Tibial nerve (tissue), 4 donors: Measurements from ENCODE around the gene ITCH. TPM values are rescaled to one million over a fixed set of nuclear protein-coding genes. Genes with fewer than 3 reads are reported as not detected.
"Not testable (repeated sequence)": the region's sequence is repeated elsewhere in the genome, so short reads cannot be mapped to it uniquely, and the experiment has no call there.

Experiments
- DNase-seq, 2 donors: peaks; one replicate each; pipeline ENCODE4 v3.0.0-alpha.2; 2019; ENCODE audit warnings: low spot score in 2 of 2
- H3K27ac ChIP-seq, 4 donors: fragments of 200-600 bp; sonication (generic) in 3 of 4; one replicate each; pipeline ENCODE4 v1.5.1; 2017 to 2019; ENCODE audit warnings: mild to moderate bottlenecking in 1 of 4
- H3K27me3 ChIP-seq, 2 donors: fragments of 200-600 bp; sonication (generic) in 1 of 2; one replicate each; pipeline versions ENCODE4 v1.5.1 to v1.6.0; 2017 to 2019
- H3K36me3 ChIP-seq, 3 donors: fragments of 200-600 bp; sonication (generic); one replicate each; pipeline ENCODE4 v1.5.1; 2018 to 2019
- H3K4me1 ChIP-seq, 4 donors: fragments of 200-600 bp; sonication (generic) in 3 of 4; one replicate each; pipeline ENCODE4 v1.5.1; 2017 to 2019
- H3K4me3 ChIP-seq, 4 donors: fragments of 200-600 bp; sonication (generic) in 3 of 4; one replicate each; pipeline ENCODE4 v1.5.1; 2017 to 2019; ENCODE audit warnings: mild to moderate bottlenecking in 1 of 4, moderate library complexity in 1 of 4
- H3K9me3 ChIP-seq, 4 donors: fragments of 200-600 bp; sonication (generic) in 3 of 4; one replicate each; pipeline ENCODE4 v1.5.1; 2017 to 2019
- CTCF ChIP-seq, 5 experiments: fragments of 200-600 bp in 3 of 5; fragments of 450-650 bp in 2 of 5; sonication (generic) in 3 of 5; IDR thresholded peaks; one replicate each; pipeline ENCODE4 v1.5.1; 2016 to 2019; ENCODE audit warnings: antibody characterized with exemption in 5 of 5, mild to moderate bottlenecking in 3 of 5, moderate library complexity in 2 of 5
- EP300 ChIP-seq, 2 donors: sonication (generic); formaldehyde crosslinking; IDR thresholded peaks; one replicate each; pipeline ENCODE4 v1.6.1; 2017; ENCODE audit warnings: antibody characterized with exemption in 2 of 2, mild to moderate bottlenecking in 1 of 2
- POLR2A ChIP-seq, 2 donors: fragments of 450-650 bp; IDR thresholded peaks; one replicate each; pipeline ENCODE4 v1.6.1; 2017; ENCODE audit warnings: antibody characterized with exemption in 2 of 2, mild to moderate bottlenecking in 2 of 2, moderate library complexity in 2 of 2
- WGBS, 2 donors: methylation state at CpG; one replicate each; pipeline ENCODE4 v1.1.5; 2018; 5-methylcytosine and 5-hydroxymethylcytosine counted together
- total RNA-seq, 4 donors: library from RNA; depleted of rRNA; stranded (reverse); fragments of >200 nt; gene quantifications; one replicate each; pipeline ENCODE4 v1.1.0, GENCODE V29; 2016

The ITCH gene
- total RNA-seq, 4 donors from 2014 or later = 48.4 to 85.4 (median 62.8) TPM

GRCh38 chr20:34426026-34426425 lies 63.0 kb downstream of the ITCH start:
- DNase-seq = no peak
- Histone ChIP-seq H3K27ac (no peak overlapping the region), H3K9me3 (no peaks in the 10 kb centered on the region), H3K36me3 (peaks cover 0 to 62% (median 0%) of the 10 kb centered on the region in 3 donors), H3K4me3 (no peak overlapping the region), H3K4me1 (no peaks in the 10 kb centered on the region), H3K27me3 (no peaks in the 10 kb centered on the region)
- TF ChIP-seq EP300 (IDR thresholded peaks at IDR 0.05) = no peak
- no peak for TF ChIP-seq POLR2A (IDR thresholded peaks at IDR 0.05)
- no peak for TF ChIP-seq CTCF (IDR thresholded peaks at IDR 0.05)
- whole genome bisulfite sequencing, 2 donors = 79 to 82% methylated on average over 2 of the region's 2 CpGs

GRCh38 chr20:34427331-34427730 lies 64.3 kb downstream of the ITCH start:
- no peaks in the 10 kb centered on the region for H3K27me3 ChIP-seq
- H3K36me3 ChIP-seq = peaks cover 0 to 50% (median 0%) of the 10 kb centered on the region in 3 donors
- no peak for DNase-seq
- WGBS, 2 donors = 70 to 74% methylated on average over 3 of the region's 3 CpGs
- H3K4me1 ChIP-seq = no peaks in the 10 kb centered on the region
- no peak for TF ChIP-seq EP300 (IDR thresholded peaks at IDR 0.05)
- TF ChIP-seq POLR2A (IDR thresholded peaks at IDR 0.05) = no peak
- H3K27ac ChIP-seq = no peak overlapping the region
- no peaks in the 10 kb centered on the region for H3K9me3 ChIP-seq
- H3K4me3 ChIP-seq = no peak overlapping the region

GRCh38 chr20:34427784-34428183 lies 64.7 kb downstream of the ITCH start:
- no peak for TF ChIP-seq CTCF (IDR thresholded peaks at IDR 0.05)
- TF ChIP-seq EP300 (IDR thresholded peaks at IDR 0.05) = no peak
- no peak for TF ChIP-seq POLR2A (IDR thresholded peaks at IDR 0.05)
- H3K27me3 ChIP-seq = no peaks in the 10 kb centered on the region
- H3K36me3 ChIP-seq = peaks cover 0 to 46% (median 0%) of the 10 kb centered on the region in 3 donors
- no peak overlapping the region for H3K4me3 ChIP-seq
- no peak for DNase-seq
- H3K4me1 ChIP-seq = no peaks in the 10 kb centered on the region
- no peak overlapping the region for H3K27ac ChIP-seq
- no peaks in the 10 kb centered on the region for H3K9me3 ChIP-seq

GRCh38 chr20:34431168-34431567 lies 68.1 kb downstream of the ITCH start:
- H3K27ac ChIP-seq = no peak overlapping the region
- no peak for DNase-seq
- peaks cover 0 to 3% (median 0%) of the 10 kb centered on the region in 4 donors for H3K4me1 ChIP-seq
- no peak overlapping the region for H3K4me3 ChIP-seq
- H3K27me3 ChIP-seq = no peaks in the 10 kb centered on the region
- H3K9me3 ChIP-seq = no peaks in the 10 kb centered on the region
- H3K36me3 ChIP-seq = peaks cover 0 to 25% (median 0%) of the 10 kb centered on the region in 3 donors
- WGBS, 2 donors = 93 to 96% methylated on average over 3 of the region's 3 CpGs
- TF ChIP-seq CTCF (IDR thresholded peaks at IDR 0.05) = no peak

GRCh38 chr20:34432663-34433062 lies 69.6 kb downstream of the ITCH start:
- not testable (repeated sequence) for H3K9me3 ChIP-seq, H3K27me3 ChIP-seq, H3K4me1 ChIP-seq, H3K27ac ChIP-seq, DNase-seq, H3K4me3 ChIP-seq
- WGBS, 2 donors = 96 to 97% methylated on average over 6 of the region's 6 CpGs
- peaks cover 0 to 13% (median 0%) of the 10 kb centered on the region in 3 donors for H3K36me3 ChIP-seq

GRCh38 chr20:34433391-34433790 lies 70.3 kb downstream of the ITCH start:
- 96 to 97% methylated on average over 5 of the region's 5 CpGs for WGBS, 2 donors
- peaks cover 0 to 7% (median 0%) of the 10 kb centered on the region in 4 donors for H3K4me1 ChIP-seq
- no peak for DNase-seq
- no peak overlapping the region for H3K4me3 ChIP-seq
- no peaks in the 10 kb centered on the region for H3K27me3 ChIP-seq
- TF ChIP-seq CTCF (IDR thresholded peaks at IDR 0.05) (no peak), POLR2A (IDR thresholded peaks at IDR 0.05) (no peak), EP300 (IDR thresholded peaks at IDR 0.05) (no peak)
- H3K27ac ChIP-seq = no peak overlapping the region
- H3K36me3 ChIP-seq = peaks cover 0 to 18% (median 0%) of the 10 kb centered on the region in 3 donors
- no peaks in the 10 kb centered on the region for H3K9me3 ChIP-seq
